ENCODE measurements around the gene MACROD2. TPM values are rescaled to one million over a fixed set of nuclear protein-coding genes. Genes with fewer than 3 reads are reported as not detected.

Gene MACROD2
- total and polyA plus RNA-seq, 4 donors, result 13.0 to 67.1 (median 20.7) TPM

DNA sequence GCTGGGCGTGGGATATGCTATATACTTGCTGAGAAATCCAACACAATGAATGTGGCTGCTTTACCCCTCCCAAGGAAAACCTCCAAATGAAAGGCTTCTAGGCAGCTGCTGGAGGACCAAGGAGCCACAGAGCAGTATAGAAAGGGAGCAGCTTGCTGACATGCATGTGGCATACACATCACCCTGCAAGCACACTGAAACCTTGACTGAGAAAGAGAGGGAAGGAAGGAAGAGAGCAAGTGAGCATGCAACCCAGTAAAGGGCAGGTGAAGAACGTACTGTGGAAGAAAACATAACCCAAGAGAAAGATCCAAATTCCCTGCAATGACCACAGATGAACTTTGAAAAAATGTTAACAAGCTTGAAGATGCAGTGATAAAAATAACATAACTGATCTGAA, 2034.9 kb downstream of the MACROD2 start:
- Histone ChIP-seq H3K4me1 (ENCODE audit: control insufficient read depth in 5 of 5, insufficient read depth in 5 of 5, low read length in 5 of 5) (no peaks in the 10 kb centered on the region), H3K36me3 (ENCODE audit: control insufficient read depth in 4 of 4, insufficient read depth in 4 of 4, low read length in 4 of 4) (no peaks in the 10 kb centered on the region), H3K9ac (ENCODE audit: insufficient read depth in 1 of 2, low read length in 2 of 2) (no peak overlapping the region), H3K9me3 (ENCODE audit: control insufficient read depth in 4 of 4, insufficient read depth in 3 of 4, low read length in 3 of 4) (peaks cover 0 to 2% (median 0%) of the 10 kb centered on the region in 4 donors), H3K27me3 (ENCODE audit: control insufficient read depth in 3 of 3, insufficient read depth in 3 of 3, low read length in 2 of 3) (no peaks in the 10 kb centered on the region), H3K4me3 (no peak overlapping the region), H3K27ac (ENCODE audit: low read depth in 1 of 2, low read length in 1 of 2) (no peak overlapping the region)
- TF ChIP-seq, protein P1, sequence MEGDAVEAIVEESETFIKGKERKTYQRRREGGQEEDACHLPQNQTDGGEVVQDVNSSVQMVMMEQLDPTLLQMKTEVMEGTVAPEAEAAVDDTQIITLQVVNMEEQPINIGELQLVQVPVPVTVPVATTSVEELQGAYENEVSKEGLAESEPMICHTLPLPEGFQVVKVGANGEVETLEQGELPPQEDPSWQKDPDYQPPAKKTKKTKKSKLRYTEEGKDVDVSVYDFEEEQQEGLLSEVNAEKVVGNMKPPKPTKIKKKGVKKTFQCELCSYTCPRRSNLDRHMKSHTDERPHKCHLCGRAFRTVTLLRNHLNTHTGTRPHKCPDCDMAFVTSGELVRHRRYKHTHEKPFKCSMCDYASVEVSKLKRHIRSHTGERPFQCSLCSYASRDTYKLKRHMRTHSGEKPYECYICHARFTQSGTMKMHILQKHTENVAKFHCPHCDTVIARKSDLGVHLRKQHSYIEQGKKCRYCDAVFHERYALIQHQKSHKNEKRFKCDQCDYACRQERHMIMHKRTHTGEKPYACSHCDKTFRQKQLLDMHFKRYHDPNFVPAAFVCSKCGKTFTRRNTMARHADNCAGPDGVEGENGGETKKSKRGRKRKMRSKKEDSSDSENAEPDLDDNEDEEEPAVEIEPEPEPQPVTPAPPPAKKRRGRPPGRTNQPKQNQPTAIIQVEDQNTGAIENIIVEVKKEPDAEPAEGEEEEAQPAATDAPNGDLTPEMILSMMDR (IDR thresholded peaks at IDR 0.05; ENCODE audit: control extremely low read depth, extremely low read depth), result no peak
- DNase-seq (no peak), ATAC-seq (ENCODE audit: insufficient read depth, low FRiP score) (no peak)
- 47 to 64% methylated on average over 2 of the region's 2 CpGs for WGBS, 2 donors

DNA sequence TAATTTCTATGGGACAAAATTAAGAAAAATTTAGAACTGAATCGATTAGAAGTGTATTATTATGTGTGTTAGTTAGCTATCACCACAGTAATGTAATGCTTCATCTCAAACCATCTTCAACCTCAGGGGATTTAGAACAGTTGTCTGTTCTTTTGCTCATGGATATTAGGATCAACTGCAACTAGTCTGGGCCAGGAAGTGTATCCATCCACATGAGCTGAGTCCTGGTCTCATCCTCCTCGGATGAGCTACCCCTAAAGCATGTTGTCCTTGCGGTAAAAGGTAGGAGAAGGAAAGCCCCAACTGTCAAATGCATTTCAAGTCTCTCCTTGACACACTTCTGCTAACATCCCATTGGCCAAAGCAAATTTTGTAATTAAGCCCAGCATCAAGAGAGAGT, 2040.3 kb downstream of the MACROD2 start:
- Histone ChIP-seq H3K4me3 (no peak overlapping the region), H3K9me3 (ENCODE audit: control insufficient read depth in 4 of 4, insufficient read depth in 3 of 4, low read length in 3 of 4) (no peaks in the 10 kb centered on the region), H3K9ac (ENCODE audit: insufficient read depth in 1 of 2, low read length in 2 of 2) (no peak overlapping the region), H3K4me1 (ENCODE audit: control insufficient read depth in 5 of 5, insufficient read depth in 5 of 5, low read length in 5 of 5) (no peaks in the 10 kb centered on the region), H3K27me3 (ENCODE audit: control insufficient read depth in 3 of 3, insufficient read depth in 3 of 3, low read length in 2 of 3) (no peaks in the 10 kb centered on the region), H3K36me3 (ENCODE audit: control insufficient read depth in 4 of 4, insufficient read depth in 4 of 4, low read length in 4 of 4) (no peaks in the 10 kb centered on the region), H3K27ac (ENCODE audit: low read depth in 1 of 2, low read length in 1 of 2) (no peak overlapping the region)
- TF ChIP-seq, protein P1 (IDR thresholded peaks at IDR 0.05; ENCODE audit: control extremely low read depth, extremely low read depth), result no peak
- ATAC-seq (ENCODE audit: insufficient read depth, low FRiP score) (no peak), DNase-seq (no peak)
- WGBS, 2 donors, result 91% methylated on average over 3 of the region's 3 CpGs

DNA sequence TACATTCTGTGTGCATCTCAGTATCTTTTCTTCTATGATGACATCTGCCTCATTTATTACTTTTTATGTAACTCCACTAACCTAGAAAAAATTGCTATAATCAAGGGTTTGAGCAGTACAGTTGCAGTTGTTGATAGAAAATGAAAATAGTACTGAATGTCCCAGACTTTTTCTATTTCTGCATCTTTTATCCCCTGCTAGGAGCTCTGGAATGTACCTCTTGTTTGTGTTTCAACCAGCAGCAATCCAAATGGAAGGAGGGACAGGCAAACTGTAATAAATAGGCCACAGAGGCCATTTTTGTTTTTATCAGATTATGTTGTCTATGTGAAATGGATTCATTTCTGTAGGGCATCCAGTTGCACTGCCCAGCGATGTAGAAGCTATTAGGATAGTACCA, 2041.0 kb downstream of the MACROD2 start:
- Histone ChIP-seq H3K9me3 (ENCODE audit: control insufficient read depth in 4 of 4, insufficient read depth in 3 of 4, low read length in 3 of 4) (no peaks in the 10 kb centered on the region), H3K9ac (ENCODE audit: insufficient read depth in 1 of 2, low read length in 2 of 2) (no peak overlapping the region), H3K27ac (ENCODE audit: low read depth in 1 of 2, low read length in 1 of 2) (no peak overlapping the region), H3K36me3 (ENCODE audit: control insufficient read depth in 4 of 4, insufficient read depth in 4 of 4, low read length in 4 of 4) (no peaks in the 10 kb centered on the region), H3K4me3 (no peak overlapping the region), H3K27me3 (ENCODE audit: control insufficient read depth in 3 of 3, insufficient read depth in 3 of 3, low read length in 2 of 3) (no peaks in the 10 kb centered on the region), H3K4me1 (ENCODE audit: control insufficient read depth in 5 of 5, insufficient read depth in 5 of 5, low read length in 5 of 5) (no peaks in the 10 kb centered on the region)
- ATAC-seq (ENCODE audit: insufficient read depth, low FRiP score), result no peak
- DNase-seq, result no peak
- WGBS, 2 donors, result 86 to 100% methylated on average over 1 of the region's 1 CpG
- TF ChIP-seq, protein P1 (IDR thresholded peaks at IDR 0.05; ENCODE audit: control extremely low read depth, extremely low read depth), result no peak

DNA sequence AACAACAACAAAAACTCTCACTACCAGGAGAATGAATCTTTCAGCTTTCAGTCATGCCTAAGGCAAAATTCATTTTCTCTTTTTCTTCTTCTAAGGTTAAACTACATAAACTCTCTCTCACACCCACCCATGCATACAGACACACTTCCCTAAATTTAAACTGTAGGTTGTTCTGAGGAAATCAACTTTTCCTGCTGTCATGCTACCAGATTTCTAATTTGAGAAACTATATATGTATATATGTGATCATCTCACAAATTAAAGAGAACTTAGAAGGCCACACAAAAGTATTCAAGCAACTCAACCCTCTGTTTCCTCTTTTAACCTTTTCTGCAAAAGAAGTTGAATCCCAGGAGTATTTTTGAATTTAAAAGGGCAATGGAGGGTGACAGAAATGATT, 2045.4 kb downstream of the MACROD2 start:
- no peaks in the 10 kb centered on the region for H3K36me3 ChIP-seq (ENCODE audit: control insufficient read depth in 4 of 4, insufficient read depth in 4 of 4, low read length in 4 of 4)
- no peaks in the 10 kb centered on the region for H3K4me1 ChIP-seq (ENCODE audit: control insufficient read depth in 5 of 5, insufficient read depth in 5 of 5, low read length in 5 of 5)
- DNase-seq (no peak), ATAC-seq (ENCODE audit: insufficient read depth, low FRiP score) (no peak)
- H3K27ac ChIP-seq (ENCODE audit: low read depth in 1 of 2, low read length in 1 of 2), result no peak overlapping the region
- H3K9ac ChIP-seq (ENCODE audit: insufficient read depth in 1 of 2, low read length in 2 of 2), result no peak overlapping the region
- H3K27me3 ChIP-seq (ENCODE audit: control insufficient read depth in 3 of 3, insufficient read depth in 3 of 3, low read length in 2 of 3), result no peaks in the 10 kb centered on the region
- no peaks in the 10 kb centered on the region for H3K9me3 ChIP-seq (ENCODE audit: control insufficient read depth in 4 of 4, insufficient read depth in 3 of 4, low read length in 3 of 4)
- no peak overlapping the region for H3K4me3 ChIP-seq
- TF ChIP-seq, protein P1 (IDR thresholded peaks at IDR 0.05; ENCODE audit: control extremely low read depth, extremely low read depth), result no peak

Measured in lung (tissue), 12 donors.